GM12878 (cell line): ENCODE results near the gene UNC13A.

Experiments used
- ASH2L ChIP-seq: fragments of 300-600, 200-600 bp; sonication (generic); IDR thresholded peaks from 2 replicates; pipeline ENCODE4 v1.6.1; 2017; ENCODE audit warnings: low read depth, mild to moderate bottlenecking, borderline replicate concordance
- CBX3 ChIP-seq: fragments of 200-600 bp; sonication (generic); IDR thresholded peaks from 2 replicates; pipeline ENCODE4 v1.6.1; 2016; ENCODE audit warnings: low read depth, borderline replicate concordance
- CEBPB ChIP-seq, 2 experiments: fragments of 150-350 bp in 1 of 2; IDR thresholded peaks; 2 replicates each; pipeline ENCODE4 v1.6.1; 2012 to 2014; ENCODE audit warnings: low read depth in 2 of 2, low read length in 2 of 2, borderline replicate concordance in 1 of 2, inconsistent platforms in 1 of 2
- CTCF ChIP-seq, 3 experiments: IDR thresholded peaks in 2 of 3; conservative IDR thresholded peaks in 1 of 3; 2 replicates each; pipeline ENCODE4 v1.5.1; 2011; ENCODE audit warnings: low read depth in 3 of 3, low read length in 3 of 3, mild to moderate bottlenecking in 3 of 3, control low read depth in 2 of 3, moderate library complexity in 2 of 3, inconsistent platforms in 1 of 3, mixed read lengths in 1 of 3; ENCODE audit not compliant: control insufficient read depth in 2 of 3, insufficient read depth in 1 of 3; ENCODE audit errors: extremely low read depth in 1 of 3
- JUND ChIP-seq: IDR thresholded peaks from 2 replicates; pipeline ENCODE4 v1.6.1; 2012; ENCODE audit warnings: low read depth, mild to moderate bottlenecking, low read length, improper control_type of control experiment, moderate library complexity
- KDM1A ChIP-seq: fragments of 200-600 bp; sonication (generic); IDR thresholded peaks from 2 replicates; pipeline ENCODE4 v1.6.1; 2016; ENCODE audit warnings: borderline replicate concordance
- PKNOX1 ChIP-seq: fragments of 450-650 bp; IDR thresholded peaks from 2 replicates; pipeline ENCODE4 v1.6.1; 2016; ENCODE audit warnings: mild to moderate bottlenecking
- POLR2A ChIP-seq: IDR thresholded peaks from 2 replicates; pipeline ENCODE4 v1.6.1; 2011; ENCODE audit warnings: low read depth, mild to moderate bottlenecking, low read length
- POLR2AphosphoS2 ChIP-seq: IDR thresholded peaks from 2 replicates; pipeline ENCODE4 v1.6.1; 2011; ENCODE audit warnings: low read depth, mild to moderate bottlenecking, low read length, improper control_type of control experiment, moderate library complexity
- RAD21 ChIP-seq: IDR thresholded peaks from 2 replicates; pipeline ENCODE4 v1.6.1; 2011; ENCODE audit warnings: mild to moderate bottlenecking, low read depth, low read length, moderate library complexity; ENCODE audit not compliant: insufficient read depth
- SIN3A ChIP-seq: IDR thresholded peaks from 2 replicates; pipeline ENCODE4 v1.6.1; 2012; ENCODE audit warnings: low read depth, low read length, improper control_type of control experiment
- ZSCAN29 ChIP-seq: fragments of 450-650 bp; IDR thresholded peaks from 2 replicates; pipeline ENCODE4 v1.6.1; 2017; ENCODE audit warnings: mild to moderate bottlenecking, moderate library complexity
- TF ChIP-seq, protein P1 (sequence below): IDR thresholded peaks from 2 replicates; pipeline ENCODE4 v1.6.1; 2012; ENCODE audit warnings: mild to moderate bottlenecking, low read depth, low read length

DNA sequence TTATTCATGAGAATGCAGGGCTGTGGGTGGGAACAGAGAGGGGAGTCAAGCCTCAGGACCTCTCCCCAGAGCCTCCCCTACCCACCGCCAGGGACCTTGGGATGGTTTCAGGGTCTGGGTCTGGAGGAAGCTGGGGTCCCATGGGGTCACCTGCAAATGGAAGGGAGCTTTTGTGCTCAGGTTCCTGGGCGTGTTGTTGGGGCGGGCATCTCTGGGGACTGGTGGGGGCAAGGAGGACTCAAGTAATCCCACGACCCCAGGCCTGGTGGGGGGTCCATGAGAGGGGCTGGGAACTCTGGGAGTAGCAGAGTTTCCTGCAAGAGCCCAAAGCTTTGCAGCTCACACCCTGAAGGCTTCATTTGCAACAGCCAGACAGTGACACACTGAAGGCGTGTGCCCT lies 60.2 kb downstream of the UNC13A start:
- TF ChIP-seq POLR2AphosphoS2 (no peak), CTCF (IDR thresholded peaks at IDR 0.05 in 2 of 3, conservative IDR thresholded peaks at IDR 0.05 in 1 of 3; ENCODE audit: control insufficient read depth in 2 of 3, extremely low read depth in 1 of 3, insufficient read depth in 1 of 3, low read depth in 3 of 3, low read length in 3 of 3) (no peak), CBX3 (no peak), KDM1A (no peak), CEBPB (IDR thresholded peaks at IDR 0.05; ENCODE audit: borderline replicate concordance in 1 of 2, low read depth in 2 of 2, low read length in 2 of 2) (no peak), SIN3A (no peak), JUND (no peak), PKNOX1 (no peak), RAD21 (no peak), POLR2A (no peak), ZSCAN29 (no peak), ASH2L (no peak)
- TF ChIP-seq, protein P1, sequence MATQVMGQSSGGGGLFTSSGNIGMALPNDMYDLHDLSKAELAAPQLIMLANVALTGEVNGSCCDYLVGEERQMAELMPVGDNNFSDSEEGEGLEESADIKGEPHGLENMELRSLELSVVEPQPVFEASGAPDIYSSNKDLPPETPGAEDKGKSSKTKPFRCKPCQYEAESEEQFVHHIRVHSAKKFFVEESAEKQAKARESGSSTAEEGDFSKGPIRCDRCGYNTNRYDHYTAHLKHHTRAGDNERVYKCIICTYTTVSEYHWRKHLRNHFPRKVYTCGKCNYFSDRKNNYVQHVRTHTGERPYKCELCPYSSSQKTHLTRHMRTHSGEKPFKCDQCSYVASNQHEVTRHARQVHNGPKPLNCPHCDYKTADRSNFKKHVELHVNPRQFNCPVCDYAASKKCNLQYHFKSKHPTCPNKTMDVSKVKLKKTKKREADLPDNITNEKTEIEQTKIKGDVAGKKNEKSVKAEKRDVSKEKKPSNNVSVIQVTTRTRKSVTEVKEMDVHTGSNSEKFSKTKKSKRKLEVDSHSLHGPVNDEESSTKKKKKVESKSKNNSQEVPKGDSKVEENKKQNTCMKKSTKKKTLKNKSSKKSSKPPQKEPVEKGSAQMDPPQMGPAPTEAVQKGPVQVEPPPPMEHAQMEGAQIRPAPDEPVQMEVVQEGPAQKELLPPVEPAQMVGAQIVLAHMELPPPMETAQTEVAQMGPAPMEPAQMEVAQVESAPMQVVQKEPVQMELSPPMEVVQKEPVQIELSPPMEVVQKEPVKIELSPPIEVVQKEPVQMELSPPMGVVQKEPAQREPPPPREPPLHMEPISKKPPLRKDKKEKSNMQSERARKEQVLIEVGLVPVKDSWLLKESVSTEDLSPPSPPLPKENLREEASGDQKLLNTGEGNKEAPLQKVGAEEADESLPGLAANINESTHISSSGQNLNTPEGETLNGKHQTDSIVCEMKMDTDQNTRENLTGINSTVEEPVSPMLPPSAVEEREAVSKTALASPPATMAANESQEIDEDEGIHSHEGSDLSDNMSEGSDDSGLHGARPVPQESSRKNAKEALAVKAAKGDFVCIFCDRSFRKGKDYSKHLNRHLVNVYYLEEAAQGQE, result no peak
